Hypothalamus (tissue), 51 donors: ENCODE results near the gene KIF26B.
"Not testable (repeated sequence)": the region's sequence is repeated elsewhere in the genome, so short reads cannot be mapped to it uniquely, and the experiment has no call there.

Experiments
- DNase-seq, 51 donors: peaks; one replicate each; lab custom pipeline; 2025; lab: John Stamatoyannopoulos, UW

The KIF26B gene

DNA sequence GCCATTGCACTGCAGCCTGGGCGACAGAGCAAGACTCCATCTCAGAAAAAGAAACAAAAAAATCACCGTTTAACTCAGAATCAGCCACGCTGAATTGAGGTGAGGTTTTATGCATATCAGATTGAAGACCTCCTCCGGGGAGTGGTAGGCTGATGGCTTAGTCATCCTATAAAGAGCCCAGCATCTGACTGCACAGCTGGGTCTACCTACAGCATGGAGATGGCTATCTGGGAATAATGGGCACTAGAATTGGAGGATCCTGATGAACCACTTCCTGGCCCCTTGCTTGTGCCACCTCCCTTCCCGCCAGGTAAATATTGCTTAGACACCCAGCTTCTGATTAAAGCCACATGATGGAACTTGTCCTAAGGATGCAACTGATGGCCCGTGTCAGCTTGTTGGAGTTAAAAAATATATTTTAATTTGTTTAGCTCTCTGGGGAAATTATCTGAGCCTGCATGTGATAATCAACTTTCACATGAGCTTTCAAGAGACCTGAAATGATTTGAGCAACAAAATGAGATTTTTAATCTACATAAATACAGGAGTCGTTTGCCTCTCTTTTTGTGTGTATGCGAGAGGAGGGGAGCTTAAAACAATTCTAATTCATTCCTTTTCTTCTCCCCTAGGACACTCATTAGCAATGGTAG is 157.2 kb downstream of the KIF26B start:
- DNase-seq, result no peak

- no peak for DNase-seq
These were observed 158.8 kb downstream of the KIF26B start for GRCh38 chr1:245313576-245313975.

- DNase-seq, result no peak
These were observed 162.0 kb downstream of the KIF26B start for GRCh38 chr1:245316784-245317183.

- no peak for DNase-seq
These were observed 162.4 kb downstream of the KIF26B start for GRCh38 chr1:245317217-245317616.

- no peak for DNase-seq
These were observed 164.3 kb downstream of the KIF26B start for GRCh38 chr1:245319094-245319493.

- DNase-seq, result no peak
These were observed 167.9 kb downstream of the KIF26B start for GRCh38 chr1:245322673-245323072.

DNA sequence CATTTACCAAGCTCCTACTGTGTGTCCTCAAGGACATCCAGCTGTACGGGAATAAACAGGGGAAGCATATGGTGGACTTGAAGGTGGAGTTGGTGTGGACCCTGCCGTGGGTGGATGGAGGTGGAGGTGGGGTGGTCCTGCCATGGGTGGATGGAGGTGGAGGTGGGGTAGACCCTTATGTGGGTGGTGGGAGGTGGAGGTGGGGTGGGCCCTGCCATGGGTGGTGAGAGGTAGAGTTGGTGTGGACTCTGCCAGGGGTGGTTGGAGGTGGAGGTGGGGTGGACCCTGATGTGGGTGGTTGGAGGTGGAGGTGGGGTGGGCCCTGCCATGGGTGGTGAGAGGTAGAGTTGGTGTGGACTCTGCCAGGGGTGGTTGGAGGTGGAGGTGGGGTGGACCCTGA is 169.0 kb downstream of the KIF26B start:
- DNase-seq, result not testable (repeated sequence)

DNA sequence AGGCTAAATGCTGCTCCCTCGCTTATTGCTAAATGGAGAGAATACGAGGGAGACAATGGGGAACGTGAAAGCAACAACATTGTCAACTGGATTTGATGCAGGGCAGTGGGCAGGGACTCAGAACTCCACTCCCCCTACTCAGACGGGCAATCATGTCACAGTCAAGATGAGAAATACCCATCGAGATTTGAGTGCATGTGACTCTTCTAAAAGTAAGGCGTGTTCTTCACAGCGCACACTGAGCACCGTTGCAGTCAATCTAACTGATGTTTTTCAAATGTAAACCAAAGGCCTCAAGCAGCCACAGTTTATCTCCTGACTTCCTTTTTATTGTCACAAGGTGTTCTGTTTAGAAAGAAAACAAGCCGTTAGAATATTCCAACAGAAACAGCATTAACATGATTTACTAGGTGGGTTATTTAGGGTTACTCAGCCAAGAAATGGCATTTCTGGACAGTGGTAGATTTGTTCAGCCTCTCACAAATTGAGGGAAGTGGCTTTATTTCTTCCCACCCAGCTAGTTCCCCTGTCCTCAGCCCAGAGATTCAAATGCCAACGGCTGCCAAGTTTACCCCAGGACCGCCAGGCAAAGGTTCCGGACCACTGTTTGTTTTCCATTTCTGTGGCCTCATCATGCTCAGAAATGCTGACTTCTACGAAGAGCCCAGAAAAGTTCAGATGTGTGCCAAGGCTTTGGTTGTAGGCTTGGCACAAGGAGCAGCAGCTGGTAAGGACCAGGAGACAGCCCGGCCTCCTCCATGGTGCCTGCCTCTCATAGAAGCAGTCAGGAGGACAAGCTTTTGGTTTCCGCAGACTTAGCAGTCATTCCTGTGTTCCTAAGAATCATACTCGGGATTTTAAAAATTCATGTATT is 171.4 kb downstream of the KIF26B start:
- no peak for DNase-seq

- DNase-seq, result no peak
These were observed 172.6 kb downstream of the KIF26B start for GRCh38 chr1:245327360-245327759.

DNA sequence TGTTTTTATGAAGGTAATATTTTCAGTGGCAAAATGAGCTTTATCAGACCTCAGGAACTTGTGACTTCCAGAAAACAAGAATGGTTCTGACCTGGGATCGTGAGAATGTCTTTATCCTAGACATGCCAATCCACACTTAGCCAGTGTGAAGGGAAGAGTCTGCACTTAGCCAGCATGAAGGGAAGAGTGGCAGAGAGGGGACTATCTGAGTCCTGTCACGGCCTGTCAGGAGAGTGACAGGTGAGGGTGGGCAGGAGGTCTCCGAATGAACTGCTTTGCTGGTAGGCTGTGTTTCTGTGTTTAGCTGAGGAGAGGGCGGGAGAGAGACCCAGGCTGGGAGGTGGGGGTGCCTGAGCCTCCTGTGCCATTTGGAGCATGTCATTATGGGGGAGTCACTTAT is 173.1 kb downstream of the KIF26B start:
- DNase-seq, result no peak

DNA sequence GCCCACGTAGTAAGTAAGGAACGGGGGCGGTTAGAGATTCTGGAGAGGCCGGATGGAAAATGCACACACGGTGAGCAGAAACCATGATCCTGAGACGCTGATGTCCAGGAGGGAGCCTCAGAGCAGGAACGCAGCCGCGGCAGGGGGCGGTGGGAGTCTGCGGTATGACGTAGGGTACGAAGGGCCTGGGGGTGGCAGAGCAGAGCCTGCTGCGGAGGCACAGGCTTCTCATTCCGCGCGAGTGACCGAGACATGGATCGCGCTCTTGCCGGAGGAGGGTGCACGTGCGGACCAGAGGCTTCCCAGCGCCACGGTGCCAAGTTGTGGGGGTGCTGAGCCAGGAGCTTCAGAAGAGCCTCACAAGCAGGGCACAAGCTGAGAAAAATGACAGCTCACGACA is 176.2 kb downstream of the KIF26B start:
- DNase-seq, result no peak

DNA sequence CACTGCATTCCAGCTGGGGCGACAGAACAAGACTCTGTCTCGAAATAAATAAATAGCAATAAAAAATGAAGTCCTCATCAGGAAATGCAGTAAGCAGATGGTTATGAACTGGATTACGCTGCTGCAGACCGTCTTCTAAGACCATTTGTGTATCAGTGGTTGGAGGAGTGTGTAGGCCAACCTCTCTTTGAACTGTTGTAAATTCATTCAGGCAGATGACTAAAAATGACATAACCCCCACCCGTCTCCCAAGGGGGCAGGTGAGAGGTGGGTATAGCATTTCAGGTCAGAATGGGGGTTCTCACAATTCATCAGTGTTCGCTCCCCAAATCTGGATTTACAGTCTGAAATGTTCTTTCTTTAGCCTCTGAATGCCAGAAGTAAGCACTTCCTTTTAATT is 177.3 kb downstream of the KIF26B start:
- DNase-seq, result no peak

GRCh38 chr1:245332513-245332912 is 177.7 kb downstream of the KIF26B start:
- DNase-seq, result no peak

DNA sequence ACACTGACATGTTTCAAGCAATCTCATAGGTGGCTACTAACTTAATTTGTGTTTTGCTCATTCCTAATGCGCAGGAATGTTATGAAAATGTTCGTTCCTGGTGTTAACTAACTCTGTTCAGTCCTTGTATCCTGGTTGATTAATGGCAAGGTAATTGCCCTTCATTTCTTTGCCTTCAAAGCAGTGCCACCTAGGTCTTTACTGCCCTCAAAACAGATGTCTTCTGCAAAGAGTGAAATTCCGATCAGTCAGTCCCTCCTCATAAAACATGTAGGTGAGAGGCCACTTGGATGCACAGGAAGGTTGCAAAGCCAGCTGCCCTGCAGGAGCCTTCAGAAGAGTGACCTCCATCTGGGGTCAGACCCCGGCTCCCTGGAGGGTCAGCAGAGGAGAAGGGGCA is 179.4 kb downstream of the KIF26B start:
- no peak for DNase-seq

DNA sequence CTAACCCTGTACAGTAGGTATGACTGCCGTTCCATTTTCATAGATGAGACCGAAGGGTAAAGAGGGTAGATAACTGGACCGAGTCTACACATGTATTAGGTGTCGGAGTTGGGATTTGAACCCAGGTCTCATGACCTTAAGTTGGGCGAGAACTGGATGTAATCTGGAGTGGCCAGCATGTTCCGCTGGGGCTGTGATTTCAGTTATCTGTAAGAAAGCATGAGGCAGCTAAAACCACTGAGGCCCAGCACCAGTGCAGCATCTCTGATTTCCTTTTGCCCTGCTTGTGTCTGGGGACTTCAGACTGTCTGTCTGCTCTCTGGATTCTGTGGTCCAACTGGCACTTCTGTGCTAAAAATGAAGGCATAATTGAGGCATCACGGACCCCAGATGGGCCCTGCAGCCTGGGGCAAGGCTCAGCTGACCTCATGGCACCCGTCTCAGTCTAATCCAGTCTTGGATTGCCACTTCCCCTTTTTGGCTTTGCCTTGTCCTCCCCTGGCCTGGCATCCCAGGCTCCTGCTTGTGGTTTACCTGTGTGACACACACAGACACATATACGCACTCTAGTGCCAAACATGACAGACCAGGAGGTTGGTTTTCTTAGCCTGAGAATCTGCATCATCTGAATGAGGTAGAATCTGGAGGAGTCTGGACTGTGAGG is 180.2 kb downstream of the KIF26B start:
- DNase-seq, result no peak

DNA sequence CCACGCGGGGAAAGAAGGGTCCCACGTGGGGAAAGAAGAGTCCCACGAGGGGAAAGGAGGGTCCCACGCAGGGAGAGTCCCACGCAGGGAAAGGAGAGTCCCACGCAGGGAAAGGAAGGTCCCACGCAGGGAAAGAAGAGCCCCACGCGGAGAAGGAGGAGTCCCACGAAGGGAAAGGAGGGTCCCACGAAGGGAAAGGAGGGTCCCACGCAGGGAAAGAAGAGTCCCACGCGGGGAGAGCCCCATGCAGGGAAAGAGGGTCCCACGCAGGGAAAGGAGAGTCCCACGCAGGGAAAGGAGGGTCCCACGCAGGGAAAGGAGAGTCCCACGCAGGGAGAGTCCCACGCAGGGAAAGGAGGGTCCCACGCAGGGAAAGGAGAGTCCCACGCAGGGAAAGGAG is 180.9 kb downstream of the KIF26B start:
- DNase-seq, result not testable (repeated sequence)

GRCh38 chr1:245336149-245336983 is 181.6 kb downstream of the KIF26B start:
- DNase-seq, result no peak

GRCh38 chr1:245336984-245337355 is 182.2 kb downstream of the KIF26B start:
- DNase-seq, result not testable (repeated sequence)

DNA sequence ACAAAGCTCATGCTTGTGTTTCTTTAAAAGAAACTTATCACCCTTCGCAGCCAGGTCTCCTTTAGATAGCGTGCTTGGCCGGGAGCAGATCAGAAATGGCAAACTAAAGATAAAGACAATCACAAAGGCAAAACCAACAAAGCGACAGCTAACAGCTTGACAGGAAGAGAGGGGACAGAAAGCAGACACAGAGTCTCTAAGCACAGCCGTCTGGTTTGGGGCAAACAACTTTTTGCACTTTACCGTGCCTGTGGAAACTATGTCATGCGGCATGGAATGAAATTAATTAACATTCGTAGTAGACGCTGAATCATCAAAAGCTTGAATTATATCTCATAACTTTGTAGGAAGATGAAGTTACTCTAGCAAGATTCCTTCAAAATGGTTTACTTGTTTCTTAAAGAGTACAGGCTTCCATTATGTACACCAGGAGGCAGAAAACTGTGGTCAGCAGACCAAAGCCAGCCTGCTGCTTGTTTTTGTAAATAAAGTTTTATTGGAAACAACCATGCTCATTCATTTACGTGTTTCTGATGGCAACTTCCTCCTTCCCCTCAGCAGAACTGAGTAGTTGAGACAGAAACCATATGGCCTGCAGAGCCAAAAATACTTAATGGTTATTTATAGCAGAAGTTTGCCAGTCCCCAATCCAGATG is 183.2 kb downstream of the KIF26B start:
- DNase-seq, result no peak

DNA sequence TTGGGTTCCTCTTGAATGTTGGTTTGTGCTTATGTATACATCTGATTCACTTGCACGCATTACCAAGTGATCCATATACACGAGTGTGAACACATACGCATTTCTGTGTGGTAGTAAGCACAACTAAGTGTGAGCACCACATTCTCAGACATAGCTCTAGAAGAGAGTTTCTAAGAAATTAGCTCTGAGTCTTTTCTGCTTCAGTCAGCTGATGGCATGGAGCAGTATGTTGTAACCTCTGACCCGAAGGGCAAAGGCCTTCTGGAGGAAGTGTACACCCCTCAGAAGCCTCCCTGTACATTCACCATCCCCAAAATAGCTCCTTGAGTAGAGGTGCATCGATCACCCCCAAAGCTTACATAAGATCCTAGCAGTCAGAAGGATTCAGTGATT is 183.7 kb downstream of the KIF26B start:
- DNase-seq, result no peak
